HepG2 (cell line): Measurements from ENCODE around the gene KCTD6. TPM values are rescaled to one million over a fixed set of nuclear protein-coding genes. Genes with fewer than 3 reads are reported as not detected.

Experiments
- BCL3 ChIP-seq: sonication (generic); formaldehyde crosslinking; IDR thresholded peaks from 2 replicates; pipeline ENCODE4 v1.5.1; 2020; ENCODE audit warnings: mild to moderate bottlenecking, missing genetic modification reagents, moderate library complexity
- E2F2 ChIP-seq: sonication (generic); formaldehyde crosslinking; IDR thresholded peaks from 2 replicates; pipeline ENCODE4 v1.4.0; 2020; ENCODE audit warnings: missing genetic modification reagents, borderline replicate concordance
- FOXA3 ChIP-seq: IDR thresholded peaks from 2 replicates; pipeline ENCODE4 v1.6.1; 2016; ENCODE audit warnings: missing genetic modification reagents, missing compliant biosample characterization
- HDAC2 ChIP-seq: sonication (generic); formaldehyde crosslinking; IDR thresholded peaks from 2 replicates; pipeline ENCODE4 v1.4.0; 2020; ENCODE audit warnings: missing genetic modification reagents
- HMG20A ChIP-seq: IDR thresholded peaks from 2 replicates; pipeline ENCODE4 v1.6.1; 2016; ENCODE audit warnings: borderline replicate concordance
- KMT2A ChIP-seq: sonication (generic); formaldehyde crosslinking; IDR thresholded peaks from 2 replicates; pipeline ENCODE4 v1.4.0; 2020; ENCODE audit warnings: missing genetic modification reagents
- LCORL ChIP-seq, 2 experiments: fragments of 450-650 bp in 1 of 2; sonication (generic) in 1 of 2; formaldehyde crosslinking in 1 of 2; IDR thresholded peaks; 2 replicates each; pipeline versions ENCODE4 v1.5.0 to v1.6.1; 2017 to 2020; ENCODE audit warnings: antibody characterized with exemption in 1 of 2, missing genetic modification reagents in 1 of 2
- MTA1 ChIP-seq: sonication (generic); formaldehyde crosslinking; IDR thresholded peaks from 2 replicates; pipeline ENCODE4 v1.4.0; 2020; ENCODE audit warnings: missing genetic modification reagents, mild to moderate bottlenecking, borderline replicate concordance
- PCBP2 ChIP-seq: fragments of 200-400 bp; formaldehyde crosslinking; optimal IDR thresholded peaks from 2 replicates; pipeline ENCODE3; 2018; ENCODE audit warnings: low read length, low read depth; ENCODE audit not compliant: poor library complexity, severe bottlenecking
- REL ChIP-seq: sonication (generic); formaldehyde crosslinking; conservative IDR thresholded peaks from 2 replicates; pipeline ENCODE4 v1.8.0; 2022; ENCODE audit warnings: mild to moderate bottlenecking, missing genetic modification reagents, moderate library complexity
- SATB2 ChIP-seq: sonication (generic); formaldehyde crosslinking; IDR thresholded peaks from 2 replicates; pipeline ENCODE4 v1.5.0; 2020; ENCODE audit warnings: missing genetic modification reagents
- SOX5 ChIP-seq: IDR thresholded peaks from 2 replicates; pipeline ENCODE4 v1.6.1; 2016; ENCODE audit warnings: borderline replicate concordance
- XBP1 ChIP-seq: sonication (generic); formaldehyde crosslinking; IDR thresholded peaks from 2 replicates; pipeline ENCODE4 v1.5.0; 2020; ENCODE audit warnings: missing genetic modification reagents
- ZBTB14 ChIP-seq: sonication (generic); formaldehyde crosslinking; IDR thresholded peaks from 2 replicates; pipeline ENCODE4 v1.4.0; 2020; ENCODE audit warnings: missing genetic modification reagents
- ZNF280D ChIP-seq: sonication (generic); formaldehyde crosslinking; IDR thresholded peaks from 2 replicates; pipeline ENCODE4 v1.5.1; 2020; ENCODE audit warnings: mild to moderate bottlenecking, missing genetic modification reagents
- ZNF766 ChIP-seq: sonication (generic); formaldehyde crosslinking; IDR thresholded peaks from 2 replicates; pipeline ENCODE4 v1.5.0; 2020; ENCODE audit warnings: missing genetic modification reagents, borderline replicate concordance
- polyA plus RNA-seq, 8 experiments: library from polyadenylated mRNA; depleted of rRNA in 3 of 8; stranded (reverse) in 7 of 8; unstranded in 1 of 8; fragments of >200 nt; fragmentation: Illumina TruSeq in 4 of 8; extraction: Trizol in 4 of 8; gene quantifications; 2 replicates each; pipeline versions ENCODE4 v1.2.1 to v1.2.3, GENCODE V29; 2011 to 2016; ENCODE audit warnings: low read depth in 4 of 8, missing spikeins in 1 of 8, mixed read lengths in 1 of 8; ENCODE audit not compliant: insufficient read depth in 1 of 8
- total RNA-seq, 5 experiments: library from RNA; depleted of rRNA; stranded (reverse); fragments of >200 nt; fragmentation: Illumina TruSeq; extraction: Trizol; gene quantifications; 2 replicates each; pipeline ENCODE4 v1.2.3, GENCODE V29; 2016; ENCODE audit warnings: low read depth in 1 of 5
- TF ChIP-seq, protein P1 (sequence below): IDR thresholded peaks from 2 replicates; pipeline ENCODE4 v1.6.1; 2016; ENCODE audit warnings: low read depth, missing genetic modification reagents, missing compliant biosample characterization

KCTD6 gene
- total and polyA plus RNA-seq, 2 of the 13 experiments (the other 11 are each of a cell fraction or from before 2014, with no cell fraction given) = 13.4 to 14.2 TPM

- TF ChIP-seq, protein P1, sequence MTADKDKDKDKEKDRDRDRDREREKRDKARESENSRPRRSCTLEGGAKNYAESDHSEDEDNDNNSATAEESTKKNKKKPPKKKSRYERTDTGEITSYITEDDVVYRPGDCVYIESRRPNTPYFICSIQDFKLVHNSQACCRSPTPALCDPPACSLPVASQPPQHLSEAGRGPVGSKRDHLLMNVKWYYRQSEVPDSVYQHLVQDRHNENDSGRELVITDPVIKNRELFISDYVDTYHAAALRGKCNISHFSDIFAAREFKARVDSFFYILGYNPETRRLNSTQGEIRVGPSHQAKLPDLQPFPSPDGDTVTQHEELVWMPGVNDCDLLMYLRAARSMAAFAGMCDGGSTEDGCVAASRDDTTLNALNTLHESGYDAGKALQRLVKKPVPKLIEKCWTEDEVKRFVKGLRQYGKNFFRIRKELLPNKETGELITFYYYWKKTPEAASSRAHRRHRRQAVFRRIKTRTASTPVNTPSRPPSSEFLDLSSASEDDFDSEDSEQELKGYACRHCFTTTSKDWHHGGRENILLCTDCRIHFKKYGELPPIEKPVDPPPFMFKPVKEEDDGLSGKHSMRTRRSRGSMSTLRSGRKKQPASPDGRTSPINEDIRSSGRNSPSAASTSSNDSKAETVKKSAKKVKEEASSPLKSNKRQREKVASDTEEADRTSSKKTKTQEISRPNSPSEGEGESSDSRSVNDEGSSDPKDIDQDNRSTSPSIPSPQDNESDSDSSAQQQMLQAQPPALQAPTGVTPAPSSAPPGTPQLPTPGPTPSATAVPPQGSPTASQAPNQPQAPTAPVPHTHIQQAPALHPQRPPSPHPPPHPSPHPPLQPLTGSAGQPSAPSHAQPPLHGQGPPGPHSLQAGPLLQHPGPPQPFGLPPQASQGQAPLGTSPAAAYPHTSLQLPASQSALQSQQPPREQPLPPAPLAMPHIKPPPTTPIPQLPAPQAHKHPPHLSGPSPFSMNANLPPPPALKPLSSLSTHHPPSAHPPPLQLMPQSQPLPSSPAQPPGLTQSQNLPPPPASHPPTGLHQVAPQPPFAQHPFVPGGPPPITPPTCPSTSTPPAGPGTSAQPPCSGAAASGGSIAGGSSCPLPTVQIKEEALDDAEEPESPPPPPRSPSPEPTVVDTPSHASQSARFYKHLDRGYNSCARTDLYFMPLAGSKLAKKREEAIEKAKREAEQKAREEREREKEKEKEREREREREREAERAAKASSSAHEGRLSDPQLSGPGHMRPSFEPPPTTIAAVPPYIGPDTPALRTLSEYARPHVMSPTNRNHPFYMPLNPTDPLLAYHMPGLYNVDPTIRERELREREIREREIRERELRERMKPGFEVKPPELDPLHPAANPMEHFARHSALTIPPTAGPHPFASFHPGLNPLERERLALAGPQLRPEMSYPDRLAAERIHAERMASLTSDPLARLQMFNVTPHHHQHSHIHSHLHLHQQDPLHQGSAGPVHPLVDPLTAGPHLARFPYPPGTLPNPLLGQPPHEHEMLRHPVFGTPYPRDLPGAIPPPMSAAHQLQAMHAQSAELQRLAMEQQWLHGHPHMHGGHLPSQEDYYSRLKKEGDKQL (CRISPR knock-in tag) = peak; percentile 48; the same call in 1 of the 2 replicates
- TF ChIP-seq BCL3 (no peak), SATB2 (CRISPR knock-in tag) (no peak), REL (CRISPR knock-in tag) (no peak), XBP1 (CRISPR knock-in tag) (no peak), ZBTB14 (CRISPR knock-in tag) (no peak), E2F2 (no peak), MTA1 (CRISPR knock-in tag) (no peak), HMG20A (CRISPR knock-in tag) (peak; percentile 24; the same call in 1 of the 2 replicates), PCBP2 (no peak), KMT2A (CRISPR knock-in tag) (no peak; the same call in 1 of the 2 replicates), ZNF766 (no peak), HDAC2 (peak; percentile 46; the same call in 1 of the 2 replicates), ZNF280D (CRISPR knock-in tag) (no peak), FOXA3 (CRISPR knock-in tag) (peak; percentile 52), SOX5 (CRISPR knock-in tag) (peak; percentile 62; the same call in 1 of the 2 replicates), LCORL (IDR thresholded peaks at IDR 0.05) (no peak), LCORL (CRISPR knock-in tag; IDR thresholded peaks at IDR 0.05) (no peak)
These were observed 31.0 kb downstream of the KCTD6 start (continued) for GRCh38 chr3:58522759-58523425.
